22Rv1 (cell line): Measurements from ENCODE around the gene SMYD2.

Experiments used
- ZFX ChIP-seq: fragments of 450-650 bp; IDR thresholded peaks from 2 replicates; pipeline ENCODE4 v1.6.1; 2017; ENCODE audit warnings: antibody characterized with exemption, borderline replicate concordance
- TF ChIP-seq, protein P1 (sequence below): fragments of 450-650 bp; IDR thresholded peaks from 2 replicates; pipeline ENCODE4 v1.5.1; 2017; ENCODE audit warnings: mild to moderate bottlenecking

GRCh38 chr1:214296860-214297745 is 16.1 kb downstream of the SMYD2 start:
- TF ChIP-seq, protein P1, sequence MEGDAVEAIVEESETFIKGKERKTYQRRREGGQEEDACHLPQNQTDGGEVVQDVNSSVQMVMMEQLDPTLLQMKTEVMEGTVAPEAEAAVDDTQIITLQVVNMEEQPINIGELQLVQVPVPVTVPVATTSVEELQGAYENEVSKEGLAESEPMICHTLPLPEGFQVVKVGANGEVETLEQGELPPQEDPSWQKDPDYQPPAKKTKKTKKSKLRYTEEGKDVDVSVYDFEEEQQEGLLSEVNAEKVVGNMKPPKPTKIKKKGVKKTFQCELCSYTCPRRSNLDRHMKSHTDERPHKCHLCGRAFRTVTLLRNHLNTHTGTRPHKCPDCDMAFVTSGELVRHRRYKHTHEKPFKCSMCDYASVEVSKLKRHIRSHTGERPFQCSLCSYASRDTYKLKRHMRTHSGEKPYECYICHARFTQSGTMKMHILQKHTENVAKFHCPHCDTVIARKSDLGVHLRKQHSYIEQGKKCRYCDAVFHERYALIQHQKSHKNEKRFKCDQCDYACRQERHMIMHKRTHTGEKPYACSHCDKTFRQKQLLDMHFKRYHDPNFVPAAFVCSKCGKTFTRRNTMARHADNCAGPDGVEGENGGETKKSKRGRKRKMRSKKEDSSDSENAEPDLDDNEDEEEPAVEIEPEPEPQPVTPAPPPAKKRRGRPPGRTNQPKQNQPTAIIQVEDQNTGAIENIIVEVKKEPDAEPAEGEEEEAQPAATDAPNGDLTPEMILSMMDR: no peak
- no peak for TF ChIP-seq ZFX
